SK-N-SH (cell line): ENCODE measurements around the gene SENP1. TPM values are rescaled to one million over a fixed set of nuclear protein-coding genes. Genes with fewer than 3 reads are reported as not detected.

Experiments
- CTCF ChIA-PET: fragments of 300-600, 350-600 bp; formaldehyde crosslinking; extraction: SDS; loops from one replicate; lab custom pipeline; 2021; lab: Yijun Ruan, JAX
- POLR2A ChIA-PET: fragments of 350-600 bp; sonication (Branson Sonifier 250); formaldehyde crosslinking; extraction: SDS; loops from one replicate; lab custom pipeline; 2020; ENCODE audit warnings: antibody characterized with exemption, inconsistent platforms; lab: Yijun Ruan, JAX
- DNase-seq: peaks from one replicate; pipeline ENCODE4 v3.0.0; 2012
- H2AFZ ChIP-seq: fragments of 200-600 bp; sonication (generic); 2 replicates; pipeline ENCODE4 v1.8.1; 2016; ENCODE audit warnings: antibody characterized with exemption, mild to moderate bottlenecking, low read depth
- H3F3A ChIP-seq: fragments of 200-600 bp; sonication (generic); replicated peaks from 2 replicates; pipeline ENCODE3; 2016; ENCODE audit warnings: antibody characterized with exemption, mild to moderate bottlenecking; ENCODE audit not compliant: insufficient read depth
- H3K27ac ChIP-seq, 2 experiments: fragments of 200-500 bp in 1 of 2; fragments of 200-600 bp in 1 of 2; sonication (Bioruptor generic) in 1 of 2; sonication (generic), shearing (Covaris generic) in 1 of 2; 2 replicates each; pipeline versions ENCODE4 v1.5.1 to v1.6.1; 2014 to 2016; ENCODE audit warnings: low read depth in 2 of 2, inconsistent platforms in 1 of 2, low read length in 1 of 2, mild to moderate bottlenecking in 1 of 2, mixed read lengths in 1 of 2
- H3K27me3 ChIP-seq: fragments of 200-600 bp; sonication (generic), shearing (Covaris generic); 2 replicates; pipeline ENCODE4 v1.6.1; 2016; ENCODE audit warnings: mixed run types; ENCODE audit not compliant: insufficient read depth
- H3K36me3 ChIP-seq, 2 experiments: fragments of 200-500 bp in 1 of 2; fragments of 200-600 bp in 1 of 2; sonication (Bioruptor generic) in 1 of 2; sonication (generic) in 1 of 2; replicated peaks in 1 of 2; 2 replicates each; pipeline versions ENCODE3 to v1.5.1; 2014 to 2016; ENCODE audit warnings: low read length in 1 of 2, mild to moderate bottlenecking in 1 of 2; ENCODE audit not compliant: insufficient read depth in 2 of 2, control insufficient read depth in 1 of 2
- H3K4me1 ChIP-seq, 2 experiments: fragments of 200-500 bp in 1 of 2; fragments of 200-600 bp in 1 of 2; sonication (Bioruptor generic) in 1 of 2; sonication (generic), shearing (Covaris generic) in 1 of 2; 2 replicates each; pipeline versions ENCODE4 v1.5.1 to v1.6.1; 2014 to 2016; ENCODE audit warnings: low read depth in 1 of 2, low read length in 1 of 2, mixed run types in 1 of 2; ENCODE audit not compliant: insufficient read depth in 2 of 2, control insufficient read depth in 1 of 2
- H3K4me2 ChIP-seq: fragments of 200-600 bp; sonication (generic), shearing (Covaris generic); 2 replicates; pipeline ENCODE4 v1.6.1; 2017; ENCODE audit warnings: mixed run types
- H3K4me3 ChIP-seq, 2 experiments: fragments of 200-500 bp in 1 of 2; fragments of 200-600 bp in 1 of 2; sonication (Bioruptor generic) in 1 of 2; sonication (generic), shearing (Covaris generic) in 1 of 2; 2 replicates each; pipeline versions ENCODE4 v1.5.1 to v1.8.1; 2014 to 2016; ENCODE audit warnings: low read depth in 2 of 2, inconsistent platforms in 1 of 2, low read length in 1 of 2, mild to moderate bottlenecking in 1 of 2, mixed read lengths in 1 of 2, moderate library complexity in 1 of 2
- H3K79me2 ChIP-seq: fragments of 200-600 bp; sonication (generic); 2 replicates; pipeline ENCODE4 v1.8.1; 2017; ENCODE audit warnings: mild to moderate bottlenecking; ENCODE audit not compliant: insufficient read depth
- H3K9ac ChIP-seq: fragments of 200-600 bp; sonication (generic); 2 replicates; pipeline ENCODE4 v1.6.1; 2017; ENCODE audit warnings: mixed run types
- H3K9me2 ChIP-seq: fragments of 200-600 bp; sonication (generic); 2 replicates; pipeline ENCODE4 v1.6.1; 2017; ENCODE audit warnings: mixed run types
- H3K9me3 ChIP-seq: fragments of 200-600 bp; sonication (generic); 2 replicates; pipeline ENCODE4 v1.6.1; 2017; ENCODE audit warnings: mixed run types, mild to moderate bottlenecking, moderate library complexity
- H4K20me1 ChIP-seq: fragments of 200-600 bp; sonication (generic); 2 replicates; pipeline ENCODE4 v1.6.1; 2017; ENCODE audit warnings: mild to moderate bottlenecking, mixed run types; ENCODE audit not compliant: insufficient read depth
- CHD2 ChIP-seq: fragments of 150-350 bp; IDR thresholded peaks from 2 replicates; pipeline ENCODE4 v1.6.1; 2018; ENCODE audit warnings: low read length; ENCODE audit not compliant: partially characterized antibody
- ELF1 ChIP-seq: IDR thresholded peaks from 2 replicates; pipeline ENCODE4 v1.4.0; 2012
- EZH2phosphoT487 ChIP-seq: fragments of 200-600 bp; sonication (generic); IDR thresholded peaks from 2 replicates; pipeline ENCODE4 v1.6.1; 2017; ENCODE audit warnings: low read depth, mixed run types, mild to moderate bottlenecking, antibody characterized with exemption, moderate library complexity, borderline replicate concordance
- FOXJ3 ChIP-seq: sonication (generic); formaldehyde crosslinking; IDR thresholded peaks from 2 replicates; pipeline ENCODE4 v1.5.1; 2020; ENCODE audit warnings: mild to moderate bottlenecking, missing genetic modification reagents
- GABPA ChIP-seq: IDR thresholded peaks from 2 replicates; pipeline ENCODE4 v1.4.0; 2012; ENCODE audit warnings: low read depth, mild to moderate bottlenecking
- JUND ChIP-seq: IDR thresholded peaks from 2 replicates; pipeline ENCODE4 v1.4.0; 2012
- MAX ChIP-seq: IDR thresholded peaks from 2 replicates; pipeline ENCODE4 v1.4.0; 2012; ENCODE audit warnings: low read depth
- NFIC ChIP-seq: IDR thresholded peaks from 2 replicates; pipeline ENCODE4 v1.4.0; 2012; ENCODE audit warnings: borderline replicate concordance
- NRF1 ChIP-seq: IDR thresholded peaks from 2 replicates; pipeline ENCODE4 v1.6.1; 2012; ENCODE audit warnings: low read depth, mild to moderate bottlenecking, low read length
- PBX3 ChIP-seq: IDR thresholded peaks from 2 replicates; pipeline ENCODE4; 2012
- RAD21 ChIP-seq: IDR thresholded peaks from 2 replicates; pipeline ENCODE4 v1.6.1; 2012; ENCODE audit warnings: mild to moderate bottlenecking, low read length
- RCOR1 ChIP-seq: fragments of 150-350 bp; IDR thresholded peaks from 2 replicates; pipeline ENCODE4 v1.6.1; 2017; ENCODE audit warnings: antibody characterized with exemption, low read length
- RXRA ChIP-seq: IDR thresholded peaks from 2 replicates; pipeline ENCODE4 v1.4.0; 2012; ENCODE audit warnings: low read depth, mild to moderate bottlenecking, borderline replicate concordance
- SIN3A ChIP-seq: IDR thresholded peaks from 2 replicates; pipeline ENCODE4 v1.6.1; 2012; ENCODE audit warnings: low read depth, mild to moderate bottlenecking, low read length, moderate library complexity, borderline replicate concordance
- TAF1 ChIP-seq: IDR thresholded peaks from 2 replicates; pipeline ENCODE4 v1.6.1; 2012; ENCODE audit warnings: low read depth, mild to moderate bottlenecking, low read length, moderate library complexity, borderline replicate concordance
- USF1 ChIP-seq: IDR thresholded peaks from 2 replicates; pipeline ENCODE4 v1.4.0; 2012; ENCODE audit warnings: low read depth, borderline replicate concordance
- USF2 ChIP-seq: fragments of 150-350 bp; IDR thresholded peaks from 2 replicates; pipeline ENCODE4 v1.6.1; 2017; ENCODE audit warnings: antibody characterized with exemption, low read length, low read depth, borderline replicate concordance
- ZBTB33 ChIP-seq: IDR thresholded peaks from 2 replicates; pipeline ENCODE4 v1.4.0; 2012; ENCODE audit warnings: low read depth, borderline replicate concordance
- polyA plus RNA-seq, 3 experiments: library from polyadenylated mRNA; depleted of rRNA; stranded (reverse); fragments of >200 nt; gene quantifications; 2 replicates each; pipeline ENCODE4 v1.2.3, GENCODE V29; 2012

SENP1 gene
- polyA plus RNA-seq, 1 of the 3 experiments (the other 2 are of a cell fraction) = 5.6 TPM

GRCh38 chr12:48109424-48109823 lies 3.5 kb upstream of the SENP1 start:
- no peak overlapping the region for H2AFZ ChIP-seq
- no peak for DNase-seq
- H3K9me2 ChIP-seq = no peaks in the 10 kb centered on the region
- H3K36me3 ChIP-seq = no peaks in the 10 kb centered on the region
- H3K4me2 ChIP-seq = no peak overlapping the region
- no peaks in the 10 kb centered on the region for H3K9me3 ChIP-seq
- H3F3A ChIP-seq = peaks cover 6% of the 10 kb centered on the region
- H3K79me2 ChIP-seq = peaks cover 18% of the 10 kb centered on the region
- no peak overlapping the region for H3K27ac ChIP-seq
- H3K4me3 ChIP-seq = no peak overlapping the region
- H4K20me1 ChIP-seq = no peaks in the 10 kb centered on the region
- H3K9ac ChIP-seq = no peak overlapping the region
- CTCF ChIA-PET = interaction anchor here (1.2 kb wide), 1 partner anchor 88 kb away, joined by 4 read pairs; no protein-coding TSS in a partner anchor
- POLR2A ChIA-PET = no interaction called here
- TF ChIP-seq RCOR1 (no peak), RAD21 (no peak), NRF1 (no peak), NFIC (no peak), GABPA (no peak), EZH2phosphoT487 (no peak), ELF1 (no peak), MAX (no peak), ZBTB33 (no peak), JUND (no peak), FOXJ3 (CRISPR knock-in tag) (no peak), TAF1 (no peak), USF1 (no peak), USF2 (no peak), CHD2 (no peak), PBX3 (no peak), RXRA (no peak), SIN3A (no peak)
- H3K4me1 ChIP-seq = peaks cover 9 to 11% of the 10 kb centered on the region in 2 experiments; a peak in 3 of 4 replicates
- H3K27me3 ChIP-seq = peaks cover 12% of the 10 kb centered on the region; the same call in 1 of the 2 replicates
